HG03565 (cell line): ENCODE results near the gene MDFI.

Experiments
- ATAC-seq: cut with Tn5 transposase; IDR thresholded peaks from one replicate; pipeline ENCODE4 v1.9.1; 2021; ENCODE audit warnings: mild to moderate bottlenecking, moderate library complexity; ENCODE audit not compliant: unreplicated experiment

The MDFI gene, protein sequence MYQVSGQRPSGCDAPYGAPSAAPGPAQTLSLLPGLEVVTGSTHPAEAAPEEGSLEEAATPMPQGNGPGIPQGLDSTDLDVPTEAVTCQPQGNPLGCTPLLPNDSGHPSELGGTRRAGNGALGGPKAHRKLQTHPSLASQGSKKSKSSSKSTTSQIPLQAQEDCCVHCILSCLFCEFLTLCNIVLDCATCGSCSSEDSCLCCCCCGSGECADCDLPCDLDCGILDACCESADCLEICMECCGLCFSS

DNA sequence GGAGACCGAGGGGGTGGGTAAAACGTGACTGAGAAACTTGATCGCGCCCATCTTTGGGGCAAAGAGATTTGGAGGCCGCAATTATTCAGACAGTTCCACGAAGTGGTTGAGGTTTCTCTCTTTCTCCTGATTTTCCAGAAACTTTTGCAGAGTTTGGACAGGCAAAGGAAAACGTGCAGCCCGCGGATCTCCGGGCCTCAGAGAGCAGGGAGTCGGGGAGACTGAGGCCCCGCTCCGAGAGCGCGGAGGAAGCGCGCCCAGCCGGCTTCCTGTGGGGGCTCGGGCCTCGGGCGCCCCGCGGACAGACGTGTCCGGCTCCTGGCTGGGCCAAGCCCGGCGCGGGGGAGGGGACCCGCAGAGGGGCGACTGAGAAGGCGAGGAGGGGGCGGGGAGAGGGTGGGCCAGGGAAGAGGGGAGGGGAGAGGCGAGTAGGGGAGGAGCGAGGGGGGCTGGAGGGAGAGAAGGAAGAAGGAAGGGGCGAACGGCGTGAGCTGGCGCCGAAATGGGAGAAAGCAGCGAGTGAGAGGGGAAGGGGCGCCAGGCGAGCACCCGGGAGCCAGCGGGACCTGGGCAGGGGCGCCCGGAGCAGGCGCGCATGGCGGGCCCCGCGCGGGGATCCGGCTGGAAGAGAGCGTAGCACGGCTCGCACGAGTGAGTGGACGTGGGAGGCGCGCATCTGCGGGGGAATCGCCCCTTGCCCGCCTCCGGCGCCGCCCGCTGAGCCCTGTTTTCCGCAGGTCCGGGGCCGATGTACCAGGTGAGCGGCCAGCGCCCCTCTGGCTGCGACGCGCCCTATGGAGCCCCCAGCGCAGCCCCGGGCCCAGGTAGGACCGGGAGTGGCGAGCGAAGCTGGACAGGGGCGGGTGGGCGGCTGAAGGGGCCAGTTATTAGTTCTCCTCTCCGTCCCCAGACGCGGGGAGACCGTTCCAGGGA is at the start of gene MDFI:
TSS of gene MDFI (plus strand) at position 467 of the 933 bp plus-strand sequence. CDS start at position 749, 282 bp downstream.
- no peak for ATAC-seq

DNA sequence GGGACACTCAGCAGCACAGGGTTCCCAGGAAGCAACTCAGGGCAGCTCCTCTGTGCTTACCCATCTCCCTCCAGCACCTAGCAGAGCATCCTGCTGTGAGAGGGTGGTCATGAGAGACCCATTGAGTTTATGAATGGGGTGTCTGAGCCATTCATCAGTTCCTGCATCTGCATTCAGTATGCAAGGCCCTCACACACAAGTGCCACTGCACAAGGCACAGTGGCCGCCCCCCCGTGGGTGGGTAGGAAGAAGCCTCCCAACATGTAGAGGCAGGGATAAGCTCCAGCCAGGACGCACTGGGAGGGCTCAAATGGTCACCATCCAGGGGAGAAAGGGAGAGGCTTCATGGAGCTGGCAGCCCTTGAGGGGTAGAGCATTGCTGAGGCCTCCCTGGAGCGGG is 49.0 kb upstream of the MDFI start:
- ATAC-seq, result no peak

DNA sequence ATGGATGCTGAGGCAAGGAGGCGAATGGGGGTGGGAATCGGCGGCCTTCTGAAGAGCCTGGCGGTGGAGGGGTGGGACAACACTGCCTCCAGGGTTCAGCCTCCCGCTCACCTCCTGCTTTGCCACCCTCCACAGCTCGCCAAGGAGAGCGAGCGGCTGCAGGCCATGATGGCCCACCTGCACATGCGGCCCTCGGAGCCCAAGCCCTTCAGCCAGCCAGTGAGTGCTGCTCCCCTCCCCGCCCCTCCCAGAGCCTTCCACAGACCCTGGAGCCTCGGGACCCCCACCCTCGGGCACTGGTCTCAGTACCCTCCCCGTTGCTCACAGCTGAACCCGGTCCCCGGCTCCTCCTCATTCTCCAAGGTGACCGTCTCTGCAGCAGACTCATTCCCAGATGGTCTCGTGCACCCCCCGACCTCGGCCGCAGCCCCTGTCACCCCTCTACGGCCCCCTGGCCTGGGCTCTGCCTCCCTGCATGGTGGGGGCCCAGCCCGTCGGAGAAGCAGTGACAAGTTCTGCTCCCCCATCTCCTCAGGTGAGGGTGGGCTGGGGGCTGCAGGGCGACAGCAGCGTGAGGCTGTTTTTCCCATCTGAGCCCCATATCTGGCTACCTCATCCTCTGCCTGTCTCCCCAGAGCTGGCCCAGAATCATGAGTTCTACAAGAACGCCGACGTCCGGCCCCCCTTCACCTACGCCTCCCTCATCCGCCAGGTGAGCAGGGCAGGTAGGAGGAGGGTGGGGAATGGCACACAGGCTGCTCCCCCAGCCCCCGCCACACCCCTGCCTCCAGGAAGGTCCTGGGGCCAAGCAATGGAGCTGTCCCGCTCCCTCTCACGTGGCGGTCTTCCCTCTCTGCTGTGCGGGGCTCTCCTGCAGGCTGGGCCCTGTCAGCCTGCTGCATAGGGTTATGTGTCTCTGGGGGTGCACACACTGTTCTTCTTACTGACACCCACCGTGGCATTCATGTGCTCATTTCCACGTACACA is 48.3 kb upstream of the MDFI start:
- ATAC-seq, result no peak

DNA sequence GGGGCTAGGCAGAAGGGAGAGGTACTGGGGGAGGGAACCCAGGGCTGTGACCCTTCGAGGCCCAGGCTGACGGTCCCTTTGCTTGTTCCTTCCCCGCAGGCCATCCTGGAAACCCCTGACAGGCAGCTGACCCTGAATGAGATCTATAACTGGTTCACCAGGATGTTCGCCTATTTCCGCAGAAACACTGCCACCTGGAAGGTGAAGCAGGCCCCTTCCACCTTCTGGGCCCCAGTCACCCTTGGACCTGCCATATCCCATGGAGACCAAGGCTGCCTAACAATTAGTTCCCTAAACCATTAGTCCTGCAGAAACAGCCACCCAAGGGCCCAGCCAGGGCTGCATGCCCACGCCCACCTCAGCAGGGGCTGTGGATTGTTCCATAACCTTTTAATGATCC is 47.1 kb upstream of the MDFI start:
- no peak for ATAC-seq

DNA sequence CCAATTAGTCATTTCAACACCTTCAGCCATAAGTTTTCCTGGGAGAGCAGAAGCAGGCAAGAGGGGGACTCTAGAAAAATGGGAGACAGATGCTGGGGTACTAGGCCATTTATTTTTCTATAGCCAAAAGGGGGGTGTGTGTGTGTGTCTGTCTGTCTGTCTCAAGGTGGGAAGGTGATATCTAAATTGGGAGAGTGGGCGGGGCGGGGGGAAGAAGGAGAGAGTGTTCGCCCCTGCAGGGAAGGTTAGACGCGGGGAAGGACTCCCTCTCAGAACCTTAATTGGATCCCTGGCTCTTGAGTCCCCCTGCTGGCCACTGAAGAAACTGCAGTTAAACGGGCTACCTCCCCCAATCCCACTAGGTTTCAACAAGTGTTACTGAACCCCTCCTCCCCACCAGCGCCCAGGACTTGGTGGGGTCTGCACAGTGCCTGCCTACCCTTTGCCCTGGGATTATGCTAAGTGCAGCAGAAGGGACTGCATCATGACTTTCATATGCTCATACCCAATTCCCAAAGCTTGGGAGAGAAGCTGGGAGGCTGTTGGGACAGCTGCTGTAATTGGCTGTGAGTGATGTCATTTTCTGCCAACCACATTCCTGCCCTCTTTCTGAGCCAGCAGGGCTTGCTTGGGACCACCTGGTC is 46.3 kb upstream of the MDFI start:
- ATAC-seq, result no peak

DNA sequence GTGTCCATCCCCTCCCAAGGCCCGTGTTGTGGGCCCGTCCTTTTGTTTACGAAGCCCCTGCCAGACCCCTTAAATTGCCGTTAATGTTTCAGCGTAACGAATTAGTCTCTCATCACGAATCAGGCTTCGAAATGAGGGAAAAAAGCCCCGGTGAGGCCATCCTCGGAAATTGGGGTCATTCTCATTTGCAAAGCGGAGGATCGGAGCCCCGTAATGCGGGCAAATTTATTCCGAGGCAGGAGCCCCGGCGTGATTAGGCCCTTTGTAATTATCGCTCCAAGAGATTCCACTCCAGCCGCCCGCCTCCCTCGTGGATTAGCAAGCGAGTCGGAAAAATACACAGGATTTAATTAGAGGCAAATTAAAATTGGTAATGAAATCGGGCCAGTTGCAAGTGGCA is 44.9 kb upstream of the MDFI start:
- no peak for ATAC-seq

DNA sequence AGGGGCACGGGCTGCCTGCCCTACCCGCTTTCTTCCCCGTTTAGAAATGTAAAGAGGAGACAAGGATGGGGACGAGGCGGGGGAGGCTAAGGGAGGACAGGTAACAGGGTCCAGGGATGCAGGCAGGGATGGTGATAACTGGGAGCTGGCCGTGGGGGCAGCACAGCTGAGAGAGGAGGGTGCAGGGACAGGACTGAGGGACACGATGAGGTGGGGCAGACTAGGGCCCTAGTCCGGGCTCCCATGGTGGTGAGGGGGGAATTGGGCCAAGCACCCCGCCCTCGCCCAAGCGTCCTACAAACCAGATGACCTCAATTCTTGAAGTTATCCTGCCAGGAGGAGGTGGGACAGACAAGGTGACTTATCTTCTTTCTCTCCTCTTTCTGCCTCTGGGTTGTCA is 44.4 kb upstream of the MDFI start:
- ATAC-seq, result no peak

DNA sequence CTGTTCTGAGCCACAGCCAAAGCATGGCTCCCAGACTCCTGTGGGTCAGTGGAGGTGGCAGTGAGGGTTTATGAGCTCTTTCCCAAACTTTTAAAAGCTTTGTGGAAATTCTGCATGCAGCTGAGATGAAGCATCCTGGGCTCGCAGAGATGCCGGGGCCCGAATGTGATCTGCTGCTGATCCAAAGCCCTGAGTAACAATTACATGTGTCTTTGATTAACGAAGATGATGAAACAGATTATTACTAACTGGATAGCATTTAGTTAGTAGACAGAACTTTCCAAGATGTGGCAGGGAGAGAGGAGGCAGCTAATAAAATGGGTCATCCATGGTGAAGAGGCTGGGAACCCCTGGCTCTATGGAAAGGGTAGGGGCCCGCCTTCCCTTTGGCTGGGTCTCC is 43.9 kb upstream of the MDFI start:
- ATAC-seq, result no peak

DNA sequence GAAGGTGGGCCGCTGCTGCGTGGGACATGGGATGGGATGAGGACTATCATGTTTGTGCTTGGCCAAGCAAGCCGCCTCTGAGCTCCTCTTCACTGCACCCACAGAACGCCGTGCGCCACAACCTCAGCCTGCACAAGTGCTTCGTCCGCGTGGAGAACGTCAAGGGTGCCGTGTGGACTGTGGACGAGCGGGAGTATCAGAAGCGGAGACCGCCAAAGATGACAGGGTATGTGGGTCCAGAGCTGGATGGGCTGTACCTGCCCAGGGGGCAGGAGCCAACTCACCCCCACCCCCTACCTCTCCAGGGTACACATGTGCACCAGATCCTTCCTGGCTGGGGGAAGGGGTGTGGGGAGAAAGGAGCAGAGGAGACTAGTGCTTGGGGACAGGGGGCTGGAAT is 43.5 kb upstream of the MDFI start:
- no peak for ATAC-seq

DNA sequence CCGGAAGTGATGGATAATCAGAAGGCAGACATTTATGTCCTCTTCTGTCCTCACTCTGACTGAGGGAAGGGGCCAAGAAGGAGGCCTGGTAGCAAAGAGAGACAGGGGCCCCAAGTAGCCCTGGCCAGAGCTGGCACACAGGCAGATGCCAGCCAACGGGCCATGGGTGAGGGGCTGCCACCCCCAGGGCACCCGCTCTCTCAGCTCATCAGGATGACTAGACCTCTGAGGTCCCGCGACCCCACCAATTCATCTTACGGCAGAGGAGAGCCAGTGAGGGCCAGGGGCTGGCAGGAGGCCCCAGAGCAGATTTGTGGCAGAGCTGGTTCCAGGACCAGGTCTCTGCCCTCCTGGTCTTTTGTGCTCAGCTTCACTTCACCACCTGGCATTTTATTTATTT is 43.1 kb upstream of the MDFI start:
- ATAC-seq, result no peak

DNA sequence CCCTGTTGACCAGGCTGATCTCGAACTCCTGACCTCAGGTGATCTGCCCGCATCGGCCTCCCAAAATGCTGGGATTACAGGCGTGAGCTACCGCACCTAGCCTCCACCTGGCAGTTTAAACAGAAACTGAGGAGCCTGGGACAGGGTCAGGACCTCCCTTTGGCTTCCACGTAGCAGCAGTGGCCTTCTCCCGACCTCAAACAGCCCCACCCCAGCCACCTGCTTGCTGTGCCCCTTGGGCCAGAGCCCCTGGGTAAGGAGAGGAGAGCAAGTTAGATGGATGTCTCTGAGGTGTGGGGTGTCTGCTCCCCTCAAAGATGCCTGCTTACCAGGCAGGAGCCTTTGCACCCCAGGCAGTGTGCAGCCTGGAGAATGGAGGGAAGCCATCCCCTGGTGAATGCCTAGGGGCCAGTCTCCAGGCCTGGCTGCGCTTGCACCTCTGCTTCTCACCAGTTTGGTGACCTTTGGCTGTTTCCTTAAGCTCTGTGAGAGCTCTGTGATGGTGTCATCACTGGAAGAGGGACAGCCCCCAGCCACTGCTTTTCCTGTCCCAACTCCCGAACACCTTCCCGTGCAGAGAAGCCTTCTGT is 42.1 kb upstream of the MDFI start:
- no peak for ATAC-seq

DNA sequence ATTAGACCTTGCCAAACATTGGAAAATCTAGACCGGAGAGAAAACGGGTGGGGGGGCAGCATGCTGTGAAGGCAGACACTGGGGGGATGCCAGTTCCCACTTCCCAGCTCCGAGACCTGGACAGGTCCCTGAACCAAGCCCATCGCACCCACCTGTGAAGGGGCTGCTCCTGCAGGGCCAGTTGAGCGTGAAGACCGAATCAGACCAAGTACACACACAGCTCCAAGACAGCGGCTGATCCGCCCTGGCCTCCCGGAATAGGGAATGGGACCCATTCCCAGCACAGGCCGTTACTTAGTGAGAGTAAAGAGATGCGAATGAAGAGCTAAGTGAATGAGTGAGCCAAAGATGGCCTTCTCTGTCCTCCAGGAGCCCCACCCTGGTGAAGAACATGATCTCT is 41.5 kb upstream of the MDFI start:
- ATAC-seq, result no peak

DNA sequence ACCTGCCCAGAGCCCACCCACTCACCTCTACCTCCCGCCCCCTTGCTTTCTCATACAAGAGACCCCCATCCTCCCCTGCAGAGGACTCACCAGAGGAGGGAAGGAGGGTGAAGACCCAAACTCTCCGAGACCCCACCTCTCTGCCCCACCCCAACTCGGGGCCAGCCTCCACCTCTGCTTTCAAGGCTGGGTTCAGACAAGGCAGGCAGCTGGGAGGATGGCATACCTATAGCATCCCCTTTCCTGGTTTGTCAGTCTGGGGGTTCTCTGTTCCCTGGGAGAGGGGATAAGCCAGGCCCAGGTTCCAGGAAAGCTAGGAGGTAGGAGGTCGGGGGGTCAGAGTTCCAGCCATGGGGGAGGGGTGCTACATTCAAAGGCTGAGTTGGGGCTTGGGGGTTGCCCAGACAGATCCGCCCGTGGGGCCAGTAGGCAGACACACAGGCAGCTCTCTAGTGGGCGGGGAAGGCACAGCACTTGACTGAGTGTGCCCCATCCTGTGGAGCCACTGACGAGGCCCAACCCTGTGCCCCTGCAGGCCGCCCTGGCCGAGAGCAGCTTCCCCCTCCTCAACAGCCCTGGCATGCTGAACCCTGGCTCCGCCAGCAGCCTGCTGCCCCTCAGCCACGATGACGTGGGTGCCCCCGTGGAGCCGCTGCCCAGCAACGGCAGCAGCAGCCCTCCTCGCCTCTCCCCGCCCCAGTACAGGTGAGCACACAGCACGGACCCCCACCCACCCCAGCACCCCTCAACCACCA is 40.8 kb upstream of the MDFI start:
- no peak for ATAC-seq

DNA sequence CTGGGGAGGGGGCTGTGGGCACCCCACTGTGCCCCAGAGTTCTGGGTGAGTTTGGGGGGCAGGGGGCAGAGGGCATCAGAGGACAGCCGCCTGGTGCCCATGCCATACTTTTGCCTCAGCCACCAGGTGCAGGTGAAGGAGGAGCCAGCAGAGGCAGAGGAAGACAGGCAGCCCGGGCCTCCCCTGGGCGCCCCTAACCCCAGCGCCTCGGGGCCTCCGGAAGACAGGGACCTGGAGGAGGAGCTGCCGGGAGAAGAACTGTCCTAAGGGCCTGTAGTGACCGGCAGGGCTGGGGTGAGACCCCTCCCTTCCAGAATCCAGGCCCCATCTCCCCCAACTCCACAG is 39.6 kb upstream of the MDFI start:
- ATAC-seq, result no peak

DNA sequence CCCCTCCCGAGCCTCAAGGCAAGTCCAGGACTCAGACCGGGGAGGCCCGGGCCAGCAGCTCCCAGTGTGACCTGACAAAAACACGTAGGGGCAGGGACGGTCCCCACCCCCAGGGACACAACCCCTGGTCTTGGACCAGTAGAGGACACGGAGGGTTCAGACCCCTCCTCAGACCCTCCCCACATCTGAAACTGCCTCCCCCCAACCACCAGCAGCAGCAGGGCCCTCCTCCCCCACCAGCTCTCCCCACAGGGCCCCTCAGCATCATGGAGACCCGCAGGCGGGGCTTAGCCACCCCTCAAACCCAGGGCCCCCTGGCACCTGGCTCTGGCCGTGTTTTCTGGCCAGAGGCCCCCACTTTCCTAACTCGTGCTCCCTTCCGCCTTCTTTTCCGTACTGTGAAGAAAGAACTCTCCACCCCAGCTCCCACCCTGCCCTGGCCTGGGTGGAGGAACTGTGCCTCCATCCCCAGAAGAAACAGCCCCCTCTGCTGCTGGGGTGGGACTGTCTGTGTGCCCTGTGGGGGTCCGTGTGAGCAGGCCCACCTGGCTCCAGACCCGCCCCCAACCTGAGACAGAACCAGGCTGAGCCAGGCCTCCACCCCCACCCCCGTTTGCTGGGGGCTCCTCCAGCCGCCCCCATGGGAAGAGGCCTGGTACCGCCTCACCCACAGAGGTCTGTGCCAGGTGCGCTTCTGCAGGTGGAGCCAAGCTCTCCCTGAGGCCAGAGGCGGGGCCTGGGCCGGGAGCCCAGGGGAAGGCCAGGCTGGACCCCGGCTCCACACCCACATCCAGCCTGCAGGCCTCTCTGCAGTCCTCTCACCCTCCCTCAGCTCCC is 39.0 kb upstream of the MDFI start:
- ATAC-seq, result no peak

DNA sequence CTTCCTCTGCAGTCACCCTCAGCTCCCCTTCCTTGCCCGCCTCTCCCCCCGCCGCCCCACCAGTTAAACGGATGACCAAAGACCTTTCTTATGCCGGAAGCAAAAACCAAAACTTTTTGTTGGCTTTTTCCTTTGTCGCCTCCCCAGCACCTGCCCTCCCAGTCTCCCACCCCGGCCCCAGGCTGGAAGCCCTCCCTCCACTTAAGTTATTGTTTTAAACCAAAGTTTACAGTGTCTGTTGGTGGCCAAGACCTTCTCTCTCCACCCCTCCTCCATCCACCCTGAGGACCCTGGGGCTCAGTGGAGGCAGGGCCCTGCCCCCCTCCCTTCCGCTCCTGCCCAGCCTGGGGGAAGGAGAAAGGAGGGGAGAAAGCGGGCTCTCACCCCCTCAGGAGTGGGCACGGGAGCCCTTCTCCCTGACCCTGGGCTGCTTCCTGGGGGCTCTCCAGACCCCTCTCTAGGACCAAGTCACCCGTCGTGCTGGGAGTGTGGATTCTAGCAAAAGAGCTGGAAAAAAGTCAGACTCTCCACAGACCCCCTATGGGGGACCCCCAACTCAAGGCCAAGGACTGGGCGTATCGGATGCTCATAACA is 38.3 kb upstream of the MDFI start:
- no peak for ATAC-seq

DNA sequence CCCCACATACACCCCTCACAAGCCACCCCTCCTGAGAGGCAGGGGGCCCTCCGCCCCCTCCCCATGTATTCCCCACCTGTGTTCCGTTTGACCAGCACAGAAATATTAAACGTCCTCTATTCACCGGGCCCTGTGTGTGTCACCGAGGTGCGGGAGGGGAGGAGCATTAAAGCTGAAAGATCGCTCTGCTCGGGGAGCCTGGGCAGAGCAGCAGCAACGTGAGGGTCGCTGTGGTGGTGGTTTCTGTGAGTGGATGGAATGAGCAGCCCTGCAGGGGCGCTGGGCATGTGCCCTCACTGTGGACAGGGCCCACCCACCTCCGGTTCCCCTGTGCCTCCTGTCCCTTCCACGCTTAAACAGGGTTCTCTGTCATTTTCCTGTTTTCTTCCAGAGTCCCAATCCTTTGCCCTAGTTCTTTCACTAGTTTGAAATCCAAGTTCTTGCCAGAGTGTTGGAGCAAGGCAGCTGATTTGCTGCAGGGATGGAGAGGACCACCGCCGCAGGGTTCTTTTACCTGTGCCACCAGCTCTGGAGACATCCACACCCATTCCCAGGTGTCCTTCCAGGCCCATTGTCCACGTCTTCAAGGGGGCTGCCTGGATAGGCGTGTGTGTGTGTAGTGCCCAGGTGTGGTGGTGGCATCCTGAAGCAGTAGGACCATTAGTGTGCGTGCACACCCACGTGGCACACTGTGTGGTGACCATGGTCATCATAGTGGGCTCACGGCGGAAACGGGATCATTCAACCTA is 37.6 kb upstream of the MDFI start:
- ATAC-seq, result no peak

DNA sequence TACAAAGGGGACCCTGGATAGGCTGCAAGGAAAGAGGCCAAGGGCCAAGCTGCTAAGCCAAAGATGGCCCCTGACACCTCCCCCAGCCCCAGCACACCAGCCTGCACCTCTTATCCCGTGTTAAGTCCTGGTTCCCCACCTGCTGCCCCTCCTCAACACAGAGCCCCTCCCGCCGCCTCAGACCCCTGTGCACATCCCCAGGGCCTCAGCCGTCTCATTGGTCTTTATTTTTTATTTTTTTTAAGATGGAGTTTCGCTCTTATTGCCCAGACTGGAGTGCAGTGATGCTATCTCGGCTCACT is 37.1 kb upstream of the MDFI start:
- no peak for ATAC-seq
